Loucy (cell line): ENCODE measurements around the gene PBX2.

Source experiments
- H2AFZ ChIP-seq: fragments of 200-600 bp; sonication (generic); 2 replicates; pipeline ENCODE4 v1.6.0; 2016; ENCODE audit warnings: antibody characterized with exemption, mild to moderate bottlenecking, low read length, moderate library complexity
- H3F3A ChIP-seq: fragments of 200-600 bp; 2 replicates; pipeline ENCODE4 v1.6.0; 2016; ENCODE audit warnings: antibody characterized with exemption, low read depth, mild to moderate bottlenecking
- H3K27me3 ChIP-seq: fragments of 200-600 bp; sonication (generic); 2 replicates; pipeline ENCODE4 v1.6.1; 2014; ENCODE audit warnings: low read length, mild to moderate bottlenecking; ENCODE audit not compliant: insufficient read depth, poor library complexity, severe bottlenecking
- H3K36me3 ChIP-seq: fragments of 200-600 bp; sonication (generic); 2 replicates; pipeline ENCODE4 v1.6.1; 2016; ENCODE audit warnings: low read length; ENCODE audit not compliant: insufficient read depth
- H3K4me1 ChIP-seq: fragments of 200-600 bp; sonication (generic); 2 replicates; pipeline ENCODE4 v1.5.1; 2014; ENCODE audit warnings: low read length, mild to moderate bottlenecking; ENCODE audit not compliant: insufficient read depth, poor library complexity, severe bottlenecking
- H3K4me2 ChIP-seq: fragments of 200-600 bp; sonication (generic); 2 replicates; pipeline ENCODE4 v1.6.0; 2014; ENCODE audit warnings: antibody characterized with exemption, low read length, low read depth, mild to moderate bottlenecking; ENCODE audit not compliant: poor library complexity, severe bottlenecking
- H3K4me3 ChIP-seq: fragments of 200-600 bp; sonication (generic); 2 replicates; pipeline ENCODE4 v1.5.1; 2014; ENCODE audit warnings: low read length, mild to moderate bottlenecking, mixed read lengths; ENCODE audit not compliant: poor library complexity, severe bottlenecking
- H3K79me2 ChIP-seq: fragments of 200-600 bp; sonication (generic); 2 replicates; pipeline ENCODE4 v1.6.1; 2014; ENCODE audit warnings: low read length; ENCODE audit not compliant: insufficient read depth
- H3K9ac ChIP-seq: fragments of 200-600 bp; sonication (generic); 2 replicates; pipeline ENCODE4 v1.6.0; 2014; ENCODE audit warnings: mild to moderate bottlenecking, low read depth, low read length, moderate library complexity; ENCODE audit not compliant: poor library complexity, severe bottlenecking
- H3K9me2 ChIP-seq: fragments of 200-600 bp; sonication (generic); replicated peaks from 2 replicates; pipeline ENCODE4 v1.6.1; 2016; ENCODE audit warnings: low read depth, low read length, mixed read lengths
- H3K9me3 ChIP-seq: fragments of 200-600 bp; sonication (generic); 2 replicates; pipeline ENCODE4 v1.6.1; 2014; ENCODE audit warnings: mild to moderate bottlenecking, antibody characterized with exemption, low read length, low read depth; ENCODE audit not compliant: insufficient read depth
- H4K20me1 ChIP-seq: fragments of 200-600 bp; sonication (generic); 2 replicates; pipeline ENCODE4 v1.6.0; 2014; ENCODE audit warnings: antibody characterized with exemption, low read length, mild to moderate bottlenecking; ENCODE audit not compliant: insufficient read depth, poor library complexity, severe bottlenecking
- CTCF ChIP-seq: fragments of 200-600 bp; sonication (generic); conservative IDR thresholded peaks from 2 replicates; pipeline ENCODE4 v1.5.1; 2014; ENCODE audit warnings: mild to moderate bottlenecking, antibody characterized with exemption, low read length
- EZH2phosphoT487 ChIP-seq: fragments of 200-600 bp; IDR thresholded peaks from 2 replicates; pipeline ENCODE4 v1.6.1; 2018; ENCODE audit warnings: antibody characterized with exemption, mild to moderate bottlenecking, moderate library complexity, borderline replicate concordance

PBX2 gene

GRCh38 chr6:32210191-32210601 lies 20.2 kb upstream of the PBX2 start:
- Histone ChIP-seq H3K9ac (no peak overlapping the region), H2AFZ (no peak overlapping the region), H3K9me3 (no peaks in the 10 kb centered on the region), H3K36me3 (no peaks in the 10 kb centered on the region), H3K4me1 (no peaks in the 10 kb centered on the region), H3K79me2 (no peaks in the 10 kb centered on the region), H4K20me1 (no peaks in the 10 kb centered on the region), H3K9me2 (no peaks in the 10 kb centered on the region), H3F3A (no peaks in the 10 kb centered on the region), H3K4me3 (no peak overlapping the region), H3K4me2 (no peak overlapping the region), H3K27me3 (no peaks in the 10 kb centered on the region)
- no peak for TF ChIP-seq CTCF
- no peak for TF ChIP-seq EZH2phosphoT487

GRCh38 chr6:32208996-32209395 lies 19.0 kb upstream of the PBX2 start:
- no peak overlapping the region for H2AFZ ChIP-seq
- no peak overlapping the region for H3K4me3 ChIP-seq
- H3F3A ChIP-seq = no peaks in the 10 kb centered on the region
- H3K9me2 ChIP-seq = no peaks in the 10 kb centered on the region
- TF ChIP-seq EZH2phosphoT487 = no peak
- no peak for TF ChIP-seq CTCF
- H3K9me3 ChIP-seq = no peaks in the 10 kb centered on the region
- H3K79me2 ChIP-seq = no peaks in the 10 kb centered on the region
- no peaks in the 10 kb centered on the region for H3K36me3 ChIP-seq
- H3K4me1 ChIP-seq = no peaks in the 10 kb centered on the region
- no peaks in the 10 kb centered on the region for H3K27me3 ChIP-seq
- H4K20me1 ChIP-seq = no peaks in the 10 kb centered on the region
- no peak overlapping the region for H3K9ac ChIP-seq
- H3K4me2 ChIP-seq = no peak overlapping the region

GRCh38 chr6:32204268-32204715 lies 14.3 kb upstream of the PBX2 start:
- Histone ChIP-seq H3K36me3 (no peaks in the 10 kb centered on the region), H3K79me2 (no peaks in the 10 kb centered on the region), H3K9ac (no peak overlapping the region), H3K27me3 (no peaks in the 10 kb centered on the region), H3K4me3 (no peak overlapping the region), H4K20me1 (no peaks in the 10 kb centered on the region), H3K9me3 (no peaks in the 10 kb centered on the region), H3F3A (no peaks in the 10 kb centered on the region), H2AFZ (no peak overlapping the region), H3K4me1 (no peaks in the 10 kb centered on the region), H3K4me2 (no peak overlapping the region), H3K9me2 (no peaks in the 10 kb centered on the region)
- TF ChIP-seq CTCF (no peak), EZH2phosphoT487 (no peak)
